Right atrium auricular region (tissue), 2 donors: ENCODE data around the gene DNPEP. TPM values are rescaled to one million over a fixed set of nuclear protein-coding genes. Genes with fewer than 3 reads are reported as not detected.

ENCODE experiments used
- DNase-seq: peaks from one replicate; pipeline ENCODE4 v3.0.0-alpha.2; 2019; ENCODE audit warnings: low spot score
- H3K27ac ChIP-seq, 2 donors: fragments of 200-600 bp; sonication (generic); 1 replicate in 1 of 2; 2 replicates in 1 of 2; pipeline ENCODE4 v1.5.1; 2016 to 2019
- H3K27me3 ChIP-seq, 2 donors: fragments of 200-600 bp; sonication (generic); one replicate each; pipeline versions ENCODE4 v1.5.1 to v1.6.0; 2017 to 2019
- H3K36me3 ChIP-seq: fragments of 200-600 bp; sonication (generic); one replicate; pipeline ENCODE4 v1.5.1; 2016
- H3K4me1 ChIP-seq, 2 donors: fragments of 200-600 bp; sonication (generic); one replicate each; pipeline versions ENCODE4 v1.5.1 to v1.6.0; 2017 to 2019
- H3K4me3 ChIP-seq, 2 donors: fragments of 200-600 bp; sonication (generic); 1 replicate in 1 of 2; 2 replicates in 1 of 2; pipeline ENCODE4 v1.5.1; 2017 to 2019; ENCODE audit warnings: mild to moderate bottlenecking in 1 of 2, moderate library complexity in 1 of 2
- H3K9me3 ChIP-seq, 2 donors: fragments of 200-600 bp; sonication (generic); one replicate each; pipeline ENCODE4 v1.5.1; 2019
- total RNA-seq, 2 donors: library from RNA; depleted of rRNA; stranded (reverse); fragments of >200 nt; gene quantifications; one replicate each; pipeline ENCODE4 v1.1.0, GENCODE V29; 2016
- TF ChIP-seq, protein P1 (sequence below), 2 donors: fragments of 200-600 bp; sonication (generic); IDR thresholded peaks; one replicate each; pipeline ENCODE4 v1.5.1; 2019; ENCODE audit warnings: antibody characterized with exemption in 2 of 2

The DNPEP gene
- total RNA-seq, 2 donors from 2014 or later: 48.1 to 51.2 TPM

DNA sequence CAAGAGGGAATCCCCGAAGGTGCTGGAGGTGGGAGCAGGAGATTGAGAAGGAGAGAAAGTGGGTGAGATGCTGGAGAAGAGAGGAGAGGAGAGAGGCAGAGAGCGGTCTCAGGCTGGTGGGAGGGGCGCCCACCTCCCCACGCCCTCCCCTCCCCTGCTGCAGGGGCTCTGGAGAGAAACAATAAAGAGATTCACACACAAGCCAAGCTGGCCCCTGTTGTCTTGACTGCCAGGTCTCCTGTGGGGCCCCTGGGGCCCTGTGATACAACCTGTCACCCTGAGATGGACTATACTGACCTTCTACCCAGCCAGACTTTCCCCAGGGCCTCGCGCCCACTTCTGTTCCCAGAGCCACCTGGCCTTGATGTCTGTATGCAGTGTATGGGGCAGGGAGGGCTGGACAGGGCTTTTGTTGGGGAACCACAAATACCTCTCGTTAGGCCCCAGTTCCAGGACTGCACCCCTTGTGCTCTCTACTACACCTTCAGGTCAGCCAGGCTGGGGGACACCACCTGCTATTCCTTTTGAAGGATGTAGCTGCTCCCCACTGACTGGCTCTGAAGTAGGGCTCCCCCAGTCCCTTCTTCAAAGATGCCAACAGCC, 38.9 kb upstream of the DNPEP start:
- H3K27me3 ChIP-seq: no peaks in the 10 kb centered on the region
- H3K27ac ChIP-seq: peak overlapping the region; percentile 48 to 96
- DNase-seq: no peak
- no peaks in the 10 kb centered on the region for H3K9me3 ChIP-seq
- peaks cover 0 to 15% of the 10 kb centered on the region in 2 donors for H3K4me1 ChIP-seq
- H3K36me3 ChIP-seq: peaks cover 51% of the 10 kb centered on the region
- H3K4me3 ChIP-seq: no peak overlapping the region
- TF ChIP-seq, protein P1, sequence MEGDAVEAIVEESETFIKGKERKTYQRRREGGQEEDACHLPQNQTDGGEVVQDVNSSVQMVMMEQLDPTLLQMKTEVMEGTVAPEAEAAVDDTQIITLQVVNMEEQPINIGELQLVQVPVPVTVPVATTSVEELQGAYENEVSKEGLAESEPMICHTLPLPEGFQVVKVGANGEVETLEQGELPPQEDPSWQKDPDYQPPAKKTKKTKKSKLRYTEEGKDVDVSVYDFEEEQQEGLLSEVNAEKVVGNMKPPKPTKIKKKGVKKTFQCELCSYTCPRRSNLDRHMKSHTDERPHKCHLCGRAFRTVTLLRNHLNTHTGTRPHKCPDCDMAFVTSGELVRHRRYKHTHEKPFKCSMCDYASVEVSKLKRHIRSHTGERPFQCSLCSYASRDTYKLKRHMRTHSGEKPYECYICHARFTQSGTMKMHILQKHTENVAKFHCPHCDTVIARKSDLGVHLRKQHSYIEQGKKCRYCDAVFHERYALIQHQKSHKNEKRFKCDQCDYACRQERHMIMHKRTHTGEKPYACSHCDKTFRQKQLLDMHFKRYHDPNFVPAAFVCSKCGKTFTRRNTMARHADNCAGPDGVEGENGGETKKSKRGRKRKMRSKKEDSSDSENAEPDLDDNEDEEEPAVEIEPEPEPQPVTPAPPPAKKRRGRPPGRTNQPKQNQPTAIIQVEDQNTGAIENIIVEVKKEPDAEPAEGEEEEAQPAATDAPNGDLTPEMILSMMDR (IDR thresholded peaks at IDR 0.05): no peak

DNA sequence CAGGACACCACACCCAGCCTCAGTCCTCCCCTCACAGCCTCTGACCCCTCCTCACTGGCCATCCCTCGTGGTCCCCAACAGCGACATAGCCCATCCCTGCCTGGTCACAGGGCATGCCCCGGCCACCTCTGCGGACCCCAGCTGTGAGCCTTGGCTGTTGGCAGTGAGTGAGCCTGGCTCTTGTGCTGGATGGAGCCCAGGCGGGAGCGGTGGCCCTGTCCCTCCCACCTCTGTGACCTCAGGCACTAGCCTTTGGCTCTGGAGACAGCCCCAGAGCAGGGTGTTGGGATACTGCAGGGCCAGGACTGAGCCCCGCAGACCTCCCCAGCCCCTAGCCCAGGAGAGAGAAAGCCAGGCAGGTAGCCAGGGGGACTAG, 38.3 kb upstream of the DNPEP start:
- TF ChIP-seq, protein P1 (IDR thresholded peaks at IDR 0.05): no peak
- no peaks in the 10 kb centered on the region for H3K27me3 ChIP-seq
- H3K9me3 ChIP-seq: no peaks in the 10 kb centered on the region
- no peak for DNase-seq
- H3K4me3 ChIP-seq: no peak overlapping the region
- H3K4me1 ChIP-seq: peaks cover 0 to 15% of the 10 kb centered on the region in 2 donors
- peaks cover 57% of the 10 kb centered on the region for H3K36me3 ChIP-seq
- H3K27ac ChIP-seq: peak overlapping the region; percentile 48 to 96

GRCh38 chr2:219425238-219426067, 37.7 kb upstream of the DNPEP start:
- DNase-seq: no peak
- Histone ChIP-seq H3K27me3 (no peaks in the 10 kb centered on the region), H3K36me3 (peaks cover 63% of the 10 kb centered on the region), H3K9me3 (no peaks in the 10 kb centered on the region), H3K4me3 (no peak overlapping the region), H3K4me1 (peaks cover 0 to 13% of the 10 kb centered on the region in 2 donors), H3K27ac (peak overlapping the region; percentile 92 to 96)
- TF ChIP-seq, protein P1 (IDR thresholded peaks at IDR 0.05): no peak

DNA sequence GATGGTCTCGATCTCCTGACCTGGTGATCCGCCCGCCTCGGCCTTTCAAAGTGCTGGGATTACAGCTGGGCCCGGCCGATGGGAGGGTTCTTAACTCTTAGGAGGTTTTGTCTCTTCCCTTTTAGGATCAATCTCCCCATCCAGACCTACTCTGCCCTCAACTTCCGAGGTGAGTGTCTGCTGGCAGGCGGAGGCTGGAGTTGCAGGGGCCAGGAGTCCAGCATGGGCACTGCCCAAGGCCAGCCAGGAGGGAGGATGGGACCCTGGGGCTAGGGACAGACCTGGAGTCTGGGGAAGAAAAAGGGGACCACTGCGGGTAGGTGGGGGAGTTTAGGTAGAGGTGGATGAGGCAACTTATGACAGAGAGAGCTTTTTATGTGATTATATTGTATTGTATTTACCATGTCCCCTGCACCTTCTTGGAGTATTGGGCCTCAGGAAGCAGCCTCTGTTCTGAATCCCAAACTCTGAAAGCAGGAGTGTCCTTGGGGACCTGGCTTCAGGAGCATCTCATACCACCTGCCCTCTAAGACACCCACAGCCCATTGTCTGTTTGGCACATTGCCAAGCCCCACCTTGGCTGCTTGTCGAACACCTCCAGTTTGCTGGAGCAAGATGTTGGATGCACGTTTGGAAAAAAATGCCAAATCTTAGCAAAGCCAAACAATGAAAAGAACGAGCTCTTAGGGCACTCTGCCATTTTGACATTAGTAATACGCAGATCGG, 36.1 kb upstream of the DNPEP start:
- Histone ChIP-seq H3K27ac (peak overlapping the region; percentile 92 to 96), H3K36me3 (peaks cover 80% of the 10 kb centered on the region), H3K4me1 (peaks cover 0 to 11% of the 10 kb centered on the region in 2 donors), H3K27me3 (peaks cover 0 to 2% of the 10 kb centered on the region in 2 donors), H3K9me3 (no peaks in the 10 kb centered on the region), H3K4me3 (peak overlapping the region; percentile 59 to 60)
- TF ChIP-seq, protein P1 (IDR thresholded peaks at IDR 0.05): no peak
- no peak for DNase-seq

DNA sequence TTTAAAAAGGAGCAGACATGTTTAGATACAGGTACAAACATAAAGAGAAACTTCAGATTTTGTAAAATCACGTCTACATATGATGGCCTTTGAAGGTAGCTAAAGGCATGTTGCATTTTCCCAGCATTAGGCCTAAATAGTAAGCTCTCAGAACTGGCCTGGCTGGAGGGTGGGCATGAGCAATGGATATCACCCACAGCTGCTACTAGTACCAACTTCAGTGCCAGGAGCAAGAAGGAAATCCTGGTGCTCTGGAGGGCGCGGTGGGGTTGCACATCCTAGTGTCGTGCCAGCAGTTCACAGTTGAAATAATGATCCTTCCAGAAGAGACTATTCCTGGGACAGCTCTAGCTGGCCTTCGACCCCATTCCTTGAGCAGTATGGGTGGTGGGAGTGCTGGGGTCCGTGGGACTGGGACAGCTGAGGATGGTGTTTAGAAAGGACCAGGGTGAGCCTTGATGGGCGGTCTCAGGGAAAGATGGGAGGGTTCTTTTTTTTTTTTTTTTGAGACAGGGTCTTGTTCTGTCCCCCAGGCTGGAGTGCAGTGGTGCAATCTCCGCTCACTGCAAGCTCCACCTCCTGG, 35.3 kb upstream of the DNPEP start:
- peak overlapping the region; percentile 59 to 60 for H3K4me3 ChIP-seq
- DNase-seq: no peak
- peaks cover 83% of the 10 kb centered on the region for H3K36me3 ChIP-seq
- H3K4me1 ChIP-seq: peaks cover 0 to 19% of the 10 kb centered on the region in 2 donors
- TF ChIP-seq, protein P1 (IDR thresholded peaks at IDR 0.05): no peak
- H3K27ac ChIP-seq: peak overlapping the region; percentile 92 to 96
- H3K27me3 ChIP-seq: peaks cover 0 to 5% of the 10 kb centered on the region in 2 donors
- H3K9me3 ChIP-seq: no peaks in the 10 kb centered on the region
